ENCODE data around the gene TMIGD1. TPM values are rescaled to one million over a fixed set of nuclear protein-coding genes. Genes with fewer than 3 reads are reported as not detected.

Gene TMIGD1
- total and polyA plus RNA-seq, 2 experiments from 2014 or later: not detected

DNA sequence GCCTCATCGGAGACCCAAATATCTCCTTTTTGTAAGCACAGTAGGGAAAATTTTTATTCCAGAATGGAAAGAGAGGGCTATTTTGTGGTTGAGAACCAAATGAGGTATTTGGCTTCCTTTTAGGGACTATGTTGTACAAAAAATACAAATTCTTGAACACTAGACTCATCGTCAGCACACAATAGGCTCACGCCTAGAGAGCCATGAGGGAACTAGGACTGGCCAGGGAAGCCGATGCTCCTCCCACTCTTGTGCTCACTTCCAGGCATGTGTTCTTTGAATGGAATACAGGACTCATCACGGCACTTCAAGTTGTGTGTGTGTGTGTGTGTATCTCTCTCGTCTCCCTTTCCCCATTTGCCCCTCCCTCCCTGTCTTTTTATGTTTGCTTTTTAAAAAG lies 24.3 kb downstream of the TMIGD1 start (continued):
- no peak for TF ChIP-seq CREB1 (CRISPR knock-in tag; IDR thresholded peaks at IDR 0.05; ENCODE audit: low read depth)

GRCh38 chr17:30308406-30308805 lies 25.5 kb downstream of the TMIGD1 start:
- H3K36me3 Mint-ChIP-seq (ENCODE audit: low read depth): no peaks in the 10 kb centered on the region
- no peaks in the 10 kb centered on the region for H3F3A ChIP-seq (replicated peaks; ENCODE audit: low read depth)
- no peak overlapping the region for H3K27ac Mint-ChIP-seq
- no peak for DNase-seq (ENCODE audit: low spot score)
- peaks cover 3% of the 10 kb centered on the region; the same call in 1 of the 3 replicates for H3K4me1 Mint-ChIP-seq
- no peaks in the 10 kb centered on the region for H3K27me3 Mint-ChIP-seq (ENCODE audit: insufficient read depth, low read depth, poor library complexity)
- no peak overlapping the region for H2AFZ ChIP-seq
- H3K4me1 ChIP-seq (ENCODE audit: insufficient read depth): no peaks in the 10 kb centered on the region
- H3K4me2 ChIP-seq: no peak overlapping the region
- no peak for TF ChIP-seq EZH2phosphoT487 (IDR thresholded peaks at IDR 0.05; ENCODE audit: unreplicated experiment)
- no peak for TF ChIP-seq ZNF331 (CRISPR knock-in tag; IDR thresholded peaks at IDR 0.05; ENCODE audit: low read depth)
- no peak for TF ChIP-seq ZNF462 (CRISPR knock-in tag; IDR thresholded peaks at IDR 0.05)
- no peak for TF ChIP-seq REST (IDR thresholded peaks at IDR 0.05; ENCODE audit: unreplicated experiment)
- no peak for TF ChIP-seq NANOG (IDR thresholded peaks at IDR 0.05; ENCODE audit: borderline replicate concordance)
- no peak for TF ChIP-seq EZH2 (IDR thresholded peaks at IDR 0.05; ENCODE audit: low read depth, unreplicated experiment)
- TF ChIP-seq ZNF114 (CRISPR knock-in tag; IDR thresholded peaks at IDR 0.05): no peak
- no peak for TF ChIP-seq JUNB (IDR thresholded peaks at IDR 0.05; ENCODE audit: unreplicated experiment)
- TF ChIP-seq ETS1 (IDR thresholded peaks at IDR 0.05): no peak
- no peak overlapping the region for H3K27ac ChIP-seq (ENCODE audit: low read depth)
- no peaks in the 10 kb centered on the region for H3K9me2 ChIP-seq (ENCODE audit: insufficient read depth)
- no peak overlapping the region for H3K4me3 ChIP-seq
- no peaks in the 10 kb centered on the region for H3K36me3 ChIP-seq (ENCODE audit: insufficient read depth)
- H3K9me3 Mint-ChIP-seq: no peaks in the 10 kb centered on the region
- H3K4me3 Mint-ChIP-seq: no peak overlapping the region
- no peaks in the 10 kb centered on the region for H3K27me3 ChIP-seq (ENCODE audit: insufficient read depth)
- H3K79me2 ChIP-seq (replicated peaks; ENCODE audit: insufficient read depth): no peaks in the 10 kb centered on the region
- ATAC-seq: no peak
- H4K20me1 ChIP-seq (replicated peaks; ENCODE audit: insufficient read depth): no peaks in the 10 kb centered on the region

Data from GM23338 (cell line).